OCI-LY7 (cell line): ENCODE results near the gene RNF26.

Experiments used
- EZH2phosphoT487 ChIP-seq: fragments of 200-600 bp; sonication (generic); IDR thresholded peaks from 2 replicates; pipeline ENCODE4 v1.6.1; 2018; ENCODE audit warnings: low read depth, borderline replicate concordance, mild to moderate bottlenecking, mixed run types, antibody characterized with exemption, low read length, moderate library complexity, mixed read lengths
- TF ChIP-seq, protein P1 (sequence below): fragments of 200-600 bp; sonication (generic); conservative IDR thresholded peaks from 2 replicates; pipeline ENCODE4 v1.5.1; 2014; ENCODE audit warnings: mild to moderate bottlenecking, antibody characterized with exemption, low read length, moderate library complexity, mixed read lengths

DNA sequence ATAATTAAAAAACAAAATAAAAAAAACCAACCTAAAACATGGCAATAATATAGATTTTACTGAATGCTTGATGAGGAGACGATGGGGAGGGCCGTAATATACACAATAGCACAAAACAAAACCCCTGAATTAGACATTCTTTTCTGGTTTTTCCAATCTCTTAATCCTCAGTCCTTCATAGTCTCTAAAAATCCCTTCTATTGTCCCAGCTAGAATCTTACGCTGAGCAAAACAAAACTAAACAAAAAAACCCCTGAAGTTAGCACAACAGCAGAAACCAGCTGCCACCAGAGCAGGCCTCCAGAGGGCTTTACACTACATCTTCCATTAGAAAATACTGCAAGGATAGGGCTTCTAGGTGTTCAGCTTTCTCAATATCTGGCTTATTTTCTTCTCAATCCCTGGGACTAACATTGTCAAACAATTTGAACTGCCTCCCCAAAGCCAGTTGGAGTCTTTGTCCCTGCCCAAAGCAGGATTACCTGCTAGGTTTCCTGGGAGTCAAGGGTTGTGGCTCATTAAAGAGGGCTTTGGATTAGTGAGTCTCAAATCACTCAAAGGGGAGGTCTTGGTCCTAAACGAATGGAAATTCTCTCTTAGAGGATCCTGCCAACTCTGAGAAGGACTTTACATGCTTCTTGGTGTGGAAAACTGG lies 2.1 kb upstream of the RNF26 start:
- TF ChIP-seq, protein P1, sequence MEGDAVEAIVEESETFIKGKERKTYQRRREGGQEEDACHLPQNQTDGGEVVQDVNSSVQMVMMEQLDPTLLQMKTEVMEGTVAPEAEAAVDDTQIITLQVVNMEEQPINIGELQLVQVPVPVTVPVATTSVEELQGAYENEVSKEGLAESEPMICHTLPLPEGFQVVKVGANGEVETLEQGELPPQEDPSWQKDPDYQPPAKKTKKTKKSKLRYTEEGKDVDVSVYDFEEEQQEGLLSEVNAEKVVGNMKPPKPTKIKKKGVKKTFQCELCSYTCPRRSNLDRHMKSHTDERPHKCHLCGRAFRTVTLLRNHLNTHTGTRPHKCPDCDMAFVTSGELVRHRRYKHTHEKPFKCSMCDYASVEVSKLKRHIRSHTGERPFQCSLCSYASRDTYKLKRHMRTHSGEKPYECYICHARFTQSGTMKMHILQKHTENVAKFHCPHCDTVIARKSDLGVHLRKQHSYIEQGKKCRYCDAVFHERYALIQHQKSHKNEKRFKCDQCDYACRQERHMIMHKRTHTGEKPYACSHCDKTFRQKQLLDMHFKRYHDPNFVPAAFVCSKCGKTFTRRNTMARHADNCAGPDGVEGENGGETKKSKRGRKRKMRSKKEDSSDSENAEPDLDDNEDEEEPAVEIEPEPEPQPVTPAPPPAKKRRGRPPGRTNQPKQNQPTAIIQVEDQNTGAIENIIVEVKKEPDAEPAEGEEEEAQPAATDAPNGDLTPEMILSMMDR, result no peak
- TF ChIP-seq EZH2phosphoT487, result no peak
